OCI-LY1 (cell line): ENCODE data around the gene KIAA1586.

ENCODE experiments used
- CTCF ChIP-seq: fragments of 200-600 bp; sonication (generic), shearing (Covaris generic); IDR thresholded peaks from 2 replicates; pipeline ENCODE4 v1.5.1; 2017; ENCODE audit warnings: mild to moderate bottlenecking, antibody characterized with exemption, low read length, moderate library complexity, mixed read lengths
- EZH2 ChIP-seq: fragments of 200-600 bp; sonication (generic), shearing (Covaris generic); IDR thresholded peaks from 2 replicates; pipeline ENCODE4 v1.8.0; 2017; ENCODE audit warnings: borderline replicate concordance, mixed run types, mild to moderate bottlenecking, antibody characterized with exemption, low read length, moderate library complexity, mixed read lengths

- TF ChIP-seq EZH2 (no peak), CTCF (no peak)
These were observed 32.2 kb downstream of the KIAA1586 start for GRCh38 chr6:57078531-57079207.
